Ishikawa (cell line): ENCODE results near the gene GSTT4.
"Not testable (repeated sequence)": the region's sequence is repeated elsewhere in the genome, so short reads cannot be mapped to it uniquely, and the experiment has no call there.

Experiments
- CEBPB ChIP-seq: IDR thresholded peaks from 2 replicates; pipeline ENCODE4 v1.6.1; 2012
- CREB1 ChIP-seq: IDR thresholded peaks from 2 replicates; pipeline ENCODE4 v1.6.1; 2012; ENCODE audit warnings: low read depth
- EGR1 ChIP-seq: IDR thresholded peaks from 2 replicates; pipeline ENCODE4 v1.6.1; 2012
- EP300 ChIP-seq: IDR thresholded peaks from 2 replicates; pipeline ENCODE4 v1.6.1; 2012; ENCODE audit warnings: borderline replicate concordance
- FOXM1 ChIP-seq: IDR thresholded peaks from 2 replicates; pipeline ENCODE4 v1.6.1; 2012; ENCODE audit warnings: low read depth, borderline replicate concordance
- MAX ChIP-seq: IDR thresholded peaks from 2 replicates; pipeline ENCODE4 v1.6.1; 2012
- NFIC ChIP-seq: IDR thresholded peaks from 2 replicates; pipeline ENCODE4 v1.6.1; 2012
- RAD21 ChIP-seq: IDR thresholded peaks from 2 replicates; pipeline ENCODE4 v1.6.1; 2012; ENCODE audit warnings: low read depth
- REST ChIP-seq: IDR thresholded peaks from 2 replicates; pipeline ENCODE4 v1.6.1; 2012; ENCODE audit warnings: low read depth, mild to moderate bottlenecking
- TAF1 ChIP-seq: IDR thresholded peaks from 2 replicates; pipeline ENCODE4 v1.6.1; 2012; ENCODE audit warnings: low read depth, mild to moderate bottlenecking
- TCF12 ChIP-seq: IDR thresholded peaks from 2 replicates; pipeline ENCODE4 v1.6.1; 2012; ENCODE audit warnings: low read depth
- TEAD4 ChIP-seq: IDR thresholded peaks from 2 replicates; pipeline ENCODE4 v1.6.1; 2012
- USF1 ChIP-seq: IDR thresholded peaks from 2 replicates; pipeline ENCODE4 v1.6.1; 2012
- YY1 ChIP-seq: IDR thresholded peaks from 2 replicates; pipeline ENCODE4 v1.6.1; 2012; ENCODE audit warnings: low read depth
- ZBTB7A ChIP-seq: IDR thresholded peaks from 2 replicates; pipeline ENCODE4 v1.6.1; 2012; ENCODE audit warnings: low read depth

Gene GSTT4

GRCh38 chr22:23993581-23994177 is 11.6 kb downstream of the GSTT4 start:
- TF ChIP-seq YY1 (0 out of 2 replicates have a peak, but pooled peaks have one; percentile 27), USF1 (peak; percentile 62)

- TF ChIP-seq RAD21: peak; percentile 83
- TF ChIP-seq EGR1: no peak
- TF ChIP-seq MAX: no peak
- TF ChIP-seq TEAD4: no peak
Observed at GRCh38 chr22:23984430-23984829, 20.8 kb downstream of the GSTT4 start.

- not testable (repeated sequence) for TF ChIP-seq YY1, USF1, REST
Observed at GRCh38 chr22:23979557-23980240, 25.6 kb downstream of the GSTT4 start, which contains the start of gene GSTT2. Gene GSTT2 (plus strand): TSS chr22:23980134.

- TF ChIP-seq NFIC, REST, EGR1: not testable (repeated sequence)
Observed at GRCh38 chr22:23974345-23974744, 30.9 kb downstream of the GSTT4 start, which contains the start of gene DDT. Gene DDT (minus strand): TSS chr22:23974441. CDS start chr22:23974414, 27 bp downstream.

- no peak for TF ChIP-seq TEAD4
- TF ChIP-seq NFIC: no peak
Observed at GRCh38 chr22:23970816-23971486, 34.3 kb downstream of the GSTT4 start.

- no peak for TF ChIP-seq USF1
- TF ChIP-seq TAF1: no peak
- no peak for TF ChIP-seq FOXM1
- TF ChIP-seq RAD21: no peak
- TF ChIP-seq CEBPB: no peak
- TF ChIP-seq EP300: no peak
- no peak for TF ChIP-seq NFIC
- no peak for TF ChIP-seq TCF12
- TF ChIP-seq YY1: no peak
- TF ChIP-seq MAX: no peak
- TF ChIP-seq REST: no peak
- TF ChIP-seq ZBTB7A: no peak
- TF ChIP-seq CREB1: no peak
- TF ChIP-seq EGR1: no peak
- no peak for TF ChIP-seq TEAD4
Observed at GRCh38 chr22:23970201-23970641, 35.0 kb downstream of the GSTT4 start.
